ENCODE measurements around the gene S100A6.
"Not testable (repeated sequence)": the region's sequence is repeated elsewhere in the genome, so short reads cannot be mapped to it uniquely, and the experiment has no call there.

- not testable (repeated sequence) for TF ChIP-seq CTCF (IDR thresholded peaks at IDR 0.05 in 4 of 5, conservative IDR thresholded peaks at IDR 0.05 in 1 of 5); POLR2A (IDR thresholded peaks at IDR 0.05)
Measured at GRCh38 chr1:153583514-153583913, 47.7 kb upstream of the S100A6 start.

Data from gastrocnemius medialis (tissue), 4 donors.